ENCODE results near the gene TLE1.

- TF ChIP-seq POLR2A (IDR thresholded peaks at IDR 0.05) (no peak), CTCF (IDR thresholded peaks at IDR 0.05) (no peak)
Measured at GRCh38 chr9:81626511-81626910, 62.8 kb downstream of the TLE1 start.

Measured in adrenal gland (tissue), 5 donors.